HL-60 (cell line): ENCODE data around the gene SBF1.

Experiments
- GABPA ChIP-seq: IDR thresholded peaks from 2 replicates; pipeline ENCODE4 v1.6.1; 2012; ENCODE audit warnings: low read depth
- POLR2AphosphoS5 ChIP-seq: IDR thresholded peaks from 2 replicates; pipeline ENCODE4 v1.6.1; 2012; ENCODE audit warnings: low read depth

- TF ChIP-seq POLR2AphosphoS5, result no peak
- TF ChIP-seq GABPA, result no peak
Measured at GRCh38 chr22:50517495-50518260, 42.8 kb upstream of the SBF1 start.
